Tibial artery (tissue), 4 donors: ENCODE data around the gene SLC36A2.
A peak's percentile ranks its signal among the peaks of the same experiment; 100 is the strongest.

ENCODE experiments used
- DNase-seq, 2 donors: peaks; one replicate each; pipeline ENCODE4 v3.0.0-alpha.2; 2019
- H3K27ac ChIP-seq, 2 donors: fragments of 200-600 bp; sonication (generic) in 1 of 2; 1 replicate in 1 of 2; 2 replicates in 1 of 2; pipeline ENCODE4 v1.5.1; 2018 to 2019; ENCODE audit warnings: mild to moderate bottlenecking in 1 of 2
- H3K27me3 ChIP-seq, 2 donors: fragments of 200-600 bp; sonication (generic) in 1 of 2; one replicate each; pipeline versions ENCODE4 v1.5.1 to v1.6.0; 2016 to 2019
- H3K36me3 ChIP-seq, 3 donors: fragments of 200-600 bp; sonication (generic) in 2 of 3; one replicate each; pipeline ENCODE4 v1.5.1; 2016 to 2019; ENCODE audit warnings: mild to moderate bottlenecking in 2 of 3
- H3K4me1 ChIP-seq, 4 donors: fragments of 200-600 bp; sonication (generic) in 2 of 4; 1 replicate in 3 of 4; 2 replicates in 1 of 4; pipeline ENCODE4 v1.5.1; 2016 to 2019
- H3K4me3 ChIP-seq, 2 donors: fragments of 200-600 bp; sonication (generic) in 1 of 2; 1 replicate in 1 of 2; 2 replicates in 1 of 2; pipeline ENCODE4 v1.5.1; 2018 to 2019; ENCODE audit warnings: mild to moderate bottlenecking in 2 of 2
- H3K9me3 ChIP-seq, 3 donors: fragments of 200-600 bp; sonication (generic) in 1 of 3; one replicate each; pipeline ENCODE4 v1.5.1; 2016 to 2019
- CTCF ChIP-seq, 2 experiments: fragments of 200-600 bp in 1 of 2; fragments of 450-650 bp in 1 of 2; IDR thresholded peaks; one replicate each; pipeline ENCODE4 v1.5.1; 2017 to 2019; ENCODE audit warnings: antibody characterized with exemption in 2 of 2, mild to moderate bottlenecking in 1 of 2, moderate library complexity in 1 of 2
- intact Hi-C: fragments of 100-400 bp; cut with DNase I; formaldehyde crosslinking; loops from one replicate; pipeline ENCODE4 v1.15.0; 2023; ENCODE audit warnings: low total_unique reads

SLC36A2 gene

GRCh38 chr5:151303666-151304065, 43.7 kb downstream of the SLC36A2 start, which contains the start of gene SLC36A3:
TSS of gene SLC36A3 (minus strand) at chr5:151303766. CDS start at chr5:151303354, 412 bp downstream.
- intact Hi-C loops: no loop called here
- Histone ChIP-seq H3K4me3 (no peak within 1 kb of the TSS), H3K27ac (no peak within 1 kb of the TSS), H3K9me3 (no peaks in the 10 kb centered on the region), H3K36me3 (no peaks in the 10 kb centered on the region), H3K27me3 (peaks cover 0 to 6% of the 10 kb centered on the region in 2 donors), H3K4me1 (no peaks in the 10 kb centered on the region)
- no peak for DNase-seq
- TF ChIP-seq CTCF (IDR thresholded peaks at IDR 0.05): no peak

- no peaks in the 10 kb centered on the region for H3K36me3 ChIP-seq
- DNase-seq: peak in 1 of 2 donors; percentile 35
- no peaks in the 10 kb centered on the region for H3K4me1 ChIP-seq
- H3K27ac ChIP-seq: no peak overlapping the region
- H3K9me3 ChIP-seq: no peaks in the 10 kb centered on the region
- peak; percentile 13 to 26 for TF ChIP-seq CTCF (IDR thresholded peaks at IDR 0.05)
- intact Hi-C loops: no loop called here
- no peak overlapping the region for H3K4me3 ChIP-seq
- peaks cover 0 to 9% of the 10 kb centered on the region in 2 donors for H3K27me3 ChIP-seq
Measured at GRCh38 chr5:151298063-151298855, 49.1 kb downstream of the SLC36A2 start.

GRCh38 chr5:151296974-151297373, 50.4 kb downstream of the SLC36A2 start:
- H3K4me1 ChIP-seq: no peaks in the 10 kb centered on the region
- no peak for TF ChIP-seq CTCF (IDR thresholded peaks at IDR 0.05)
- H3K27me3 ChIP-seq: peaks cover 0 to 6% of the 10 kb centered on the region in 2 donors
- no peak overlapping the region for H3K4me3 ChIP-seq
- H3K9me3 ChIP-seq: no peaks in the 10 kb centered on the region
- no peaks in the 10 kb centered on the region for H3K36me3 ChIP-seq
- intact Hi-C loops: no loop called here
- H3K27ac ChIP-seq: no peak overlapping the region
- no peak for DNase-seq

- Histone ChIP-seq H3K9me3 (no peaks in the 10 kb centered on the region), H3K27ac (no peak overlapping the region), H3K4me1 (no peaks in the 10 kb centered on the region), H3K27me3 (peaks cover 0 to 6% of the 10 kb centered on the region in 2 donors), H3K4me3 (no peak overlapping the region), H3K36me3 (no peaks in the 10 kb centered on the region)
- no peak for DNase-seq
- intact Hi-C loops: no loop called here
- no peak for TF ChIP-seq CTCF (IDR thresholded peaks at IDR 0.05)
Measured at GRCh38 chr5:151296478-151296830, 50.9 kb downstream of the SLC36A2 start.

GRCh38 chr5:151295791-151296477, 51.4 kb downstream of the SLC36A2 start:
- intact Hi-C loops: no loop called here
- no peaks in the 10 kb centered on the region for H3K9me3 ChIP-seq

More at GRCh38 chr5:151295791-151296477, 51.4 kb downstream of the SLC36A2 start:
- TF ChIP-seq CTCF (IDR thresholded peaks at IDR 0.05): no peak
- DNase-seq: no peak
- H3K36me3 ChIP-seq: no peaks in the 10 kb centered on the region
- peaks cover 0 to 6% of the 10 kb centered on the region in 2 donors for H3K27me3 ChIP-seq
- H3K4me1 ChIP-seq: no peaks in the 10 kb centered on the region
- no peak overlapping the region for H3K27ac ChIP-seq
- no peak overlapping the region for H3K4me3 ChIP-seq
